Activated T-cell treated with anti-CD3 and anti-CD28 coated beads for 48 hours (primary cell): ENCODE results near the gene TGFBR1.
"Not testable (repeated sequence)": the region's sequence is repeated elsewhere in the genome, so short reads cannot be mapped to it uniquely, and the experiment has no call there.

Source experiments
- DNase-seq: peaks from one replicate; pipeline ENCODE4 v3.0.0-alpha.2; 2020; ENCODE audit warnings: low read depth

Gene TGFBR1

GRCh38 chr9:99189887-99190596 is 85.1 kb downstream of the TGFBR1 start:
- no peak for DNase-seq

- DNase-seq: no peak
Measured at GRCh38 chr9:99190597-99191283, 85.8 kb downstream of the TGFBR1 start.

- DNase-seq: no peak
Measured at GRCh38 chr9:99192786-99193465, 88.0 kb downstream of the TGFBR1 start.

- no peak for DNase-seq
Measured at GRCh38 chr9:99193466-99193821, 88.5 kb downstream of the TGFBR1 start.

- not testable (repeated sequence) for DNase-seq
Measured at GRCh38 chr9:99196484-99196883, 91.6 kb downstream of the TGFBR1 start.

- no peak for DNase-seq
Measured at GRCh38 chr9:99197124-99197630, 92.3 kb downstream of the TGFBR1 start.

- DNase-seq: no peak
Measured at GRCh38 chr9:99197987-99198386, 93.1 kb downstream of the TGFBR1 start.

GRCh38 chr9:99199938-99200539 is 95.1 kb downstream of the TGFBR1 start:
- DNase-seq: no peak

GRCh38 chr9:99201603-99202002 is 96.7 kb downstream of the TGFBR1 start:
- DNase-seq: no peak
